OCI-LY3 (cell line): Measurements from ENCODE around the gene CASP10.

ENCODE experiments used
- CTCF ChIP-seq: fragments of 200-600, 300-600 bp; sonication (generic); IDR thresholded peaks from 2 replicates; pipeline ENCODE4 v1.5.1; 2014; ENCODE audit warnings: antibody characterized with exemption, low read length, low read depth
- EZH2phosphoT487 ChIP-seq: fragments of 200-600 bp; shearing (Covaris generic); IDR thresholded peaks from 2 replicates; pipeline ENCODE4 v1.6.1; 2018; ENCODE audit warnings: antibody characterized with exemption, mixed run types, low read depth

- TF ChIP-seq CTCF (no peak), EZH2phosphoT487 (no peak)
Measured at GRCh38 chr2:201172279-201172678, 10.7 kb upstream of the CASP10 start.
